HCT116 (cell line): ENCODE measurements around the gene LGI1. TPM values are rescaled to one million over a fixed set of nuclear protein-coding genes. Genes with fewer than 3 reads are reported as not detected.

ENCODE experiments used
- ATAC-seq: fragments of 200-7000 bp; cut with Tn5 transposase; 2 replicates; pipeline ENCODE4 v1.9.1; 2020; ENCODE audit warnings: mild to moderate bottlenecking, moderate library complexity
- BruUV-seq: library from RNA; stranded (reverse); fragments of 400-500 nt; replicated peaks from 2 replicates; lab custom pipeline; 2021; lab: Mats Ljungman, UMichigan
- CTCF ChIA-PET: fragments of 300-600 bp; sonication (Branson Sonifier 250); formaldehyde crosslinking; loops from one replicate; lab custom pipeline; 2021; ENCODE audit warnings: antibody characterized with exemption; lab: Charles Lee
- POLR2A ChIA-PET: fragments of 300-600, 350-600 bp; sonication (Branson Sonifier 250); formaldehyde crosslinking; loops from one replicate; lab custom pipeline; 2021; ENCODE audit warnings: antibody characterized with exemption; lab: Charles Lee
- RAD21 ChIA-PET, 2 experiments: fragments of 300-600 bp; sonication (Branson Sonifier 250); formaldehyde crosslinking; loops; one replicate each; lab custom pipeline; 2023; ENCODE audit warnings: low total read pairs in 2 of 2; ENCODE audit not compliant: uncharacterized antibody in 2 of 2, unreplicated experiment in 2 of 2, low non-redundant PET in 1 of 2; lab: Charles Lee
- DNase-seq: peaks from one replicate; pipeline ENCODE4 v3.0.0-alpha.2; 2010; ENCODE audit warnings: low read depth, low spot score
- H2AFZ ChIP-seq: fragments of 200-600 bp; shearing (Covaris generic), sonication (generic); 2 replicates; pipeline ENCODE4 v1.6.1; 2017; ENCODE audit warnings: low read depth, mixed run types, mixed read lengths, antibody characterized with exemption, low read length; ENCODE audit not compliant: poor library complexity, severe bottlenecking
- H3K27ac ChIP-seq: 2 replicates; pipeline ENCODE4 v1.5.1; 2012; ENCODE audit warnings: low read depth, low read length
- H3K27me3 ChIP-seq: fragments of 200-600 bp; sonication (generic); 2 replicates; pipeline ENCODE4 v1.6.1; 2016; ENCODE audit warnings: mixed run types, low read length, mixed read lengths; ENCODE audit not compliant: insufficient read depth
- H3K36me3 ChIP-seq, 2 experiments: fragments of 200-500 bp in 1 of 2; fragments of 200-600 bp in 1 of 2; sonication (Bioruptor generic) in 1 of 2; sonication (generic) in 1 of 2; 2 replicates each; pipeline versions ENCODE4 v1.5.1 to v1.6.1; 2014 to 2016; ENCODE audit warnings: low read length in 2 of 2, inconsistent platforms in 1 of 2, mixed read lengths in 1 of 2, mixed run types in 1 of 2; ENCODE audit not compliant: insufficient read depth in 2 of 2, control insufficient read depth in 1 of 2
- H3K4me1 ChIP-seq, 2 experiments: fragments of 200-600 bp in 1 of 2; sonication (generic) in 1 of 2; 2 replicates each; pipeline versions ENCODE4 v1.5.1 to v1.6.1; 2012 to 2017; ENCODE audit warnings: low read length in 2 of 2, inconsistent platforms in 1 of 2, mild to moderate bottlenecking in 1 of 2, mixed read lengths in 1 of 2, mixed run types in 1 of 2, moderate library complexity in 1 of 2; ENCODE audit not compliant: insufficient read depth in 2 of 2, control insufficient read depth in 1 of 2
- H3K4me2 ChIP-seq: fragments of 200-600 bp; sonication (generic); 2 replicates; pipeline ENCODE4 v1.6.1; 2017; ENCODE audit warnings: mixed run types, low read length, mixed read lengths
- H3K4me3 ChIP-seq, 2 experiments: fragments of 200-600 bp in 1 of 2; sonication (generic) in 1 of 2; replicated peaks in 1 of 2; 2 replicates each; pipeline ENCODE4 v1.5.1; 2011 to 2016; ENCODE audit warnings: low read length in 2 of 2, control low read depth in 1 of 2, low read depth in 1 of 2, mild to moderate bottlenecking in 1 of 2, mixed read lengths in 1 of 2, mixed run types in 1 of 2
- H3K79me2 ChIP-seq: fragments of 200-600 bp; sonication (generic); 2 replicates; pipeline ENCODE4 v1.6.1; 2017; ENCODE audit warnings: mild to moderate bottlenecking, mixed run types, low read length, moderate library complexity, mixed read lengths; ENCODE audit not compliant: insufficient read depth
- H3K9ac ChIP-seq: fragments of 200-600 bp; sonication (generic); 2 replicates; pipeline ENCODE4 v1.6.1; 2016; ENCODE audit warnings: low read length, mixed read lengths
- H3K9me2 ChIP-seq: fragments of 200-600 bp; sonication (generic), shearing (Covaris generic); 2 replicates; pipeline ENCODE4 v1.6.1; 2017; ENCODE audit warnings: mixed run types, mild to moderate bottlenecking, moderate library complexity; ENCODE audit not compliant: insufficient read depth
- H3K9me3 ChIP-seq, 2 experiments: fragments of 200-500 bp in 1 of 2; fragments of 200-600 bp in 1 of 2; sonication (Bioruptor generic) in 1 of 2; sonication (generic) in 1 of 2; 2 replicates each; pipeline ENCODE4 v1.6.1; 2014 to 2017; ENCODE audit warnings: low read length in 2 of 2, mixed read lengths in 2 of 2, inconsistent platforms in 1 of 2, low read depth in 1 of 2, mild to moderate bottlenecking in 1 of 2, mixed run types in 1 of 2, moderate library complexity in 1 of 2; ENCODE audit not compliant: control insufficient read depth in 1 of 2, insufficient read depth in 1 of 2
- H4K20me1 ChIP-seq: fragments of 200-600 bp; sonication (generic), shearing (Covaris generic); 2 replicates; pipeline ENCODE4 v1.6.1; 2017; ENCODE audit warnings: mixed run types, mild to moderate bottlenecking, moderate library complexity; ENCODE audit not compliant: insufficient read depth
- CEBPB ChIP-seq: IDR thresholded peaks from 2 replicates; pipeline ENCODE4 v1.6.1; 2012; ENCODE audit warnings: low read depth
- EZH2phosphoT487 ChIP-seq: fragments of 200-600 bp; IDR thresholded peaks from 2 replicates; pipeline ENCODE4 v1.6.1; 2018; ENCODE audit warnings: antibody characterized with exemption, borderline replicate concordance
- POLR2A ChIP-seq: IDR thresholded peaks from 2 replicates; pipeline ENCODE4 v1.7.0; 2011; ENCODE audit warnings: borderline replicate concordance; ENCODE audit not compliant: insufficient read depth, insufficient read length; ENCODE audit errors: extremely low read depth
- POLR2AphosphoS5 ChIP-seq: IDR thresholded peaks from 2 replicates; pipeline ENCODE4 v1.6.1; 2011; ENCODE audit warnings: mild to moderate bottlenecking, low read depth, low read length, moderate library complexity
- SIN3A ChIP-seq: IDR thresholded peaks from 2 replicates; pipeline ENCODE4 v1.6.1; 2012; ENCODE audit warnings: low read depth
- SRF ChIP-seq: IDR thresholded peaks from 2 replicates; pipeline ENCODE4 v1.6.1; 2012; ENCODE audit warnings: low read depth
- TCF7L2 ChIP-seq: IDR thresholded peaks from 2 replicates; pipeline ENCODE4 v1.7.0; 2011; ENCODE audit warnings: borderline replicate concordance, inconsistent platforms; ENCODE audit not compliant: insufficient read depth, insufficient read length; ENCODE audit errors: extremely low read depth
- YY1 ChIP-seq: IDR thresholded peaks from 2 replicates; pipeline ENCODE4 v1.6.1; 2011; ENCODE audit warnings: low read length, low read depth, moderate library complexity, mild to moderate bottlenecking; ENCODE audit not compliant: insufficient replicate concordance; ENCODE audit errors: extremely low read depth
- ZFX ChIP-seq: fragments of 450-650 bp; IDR thresholded peaks from 2 replicates; pipeline ENCODE4 v1.6.1; 2017
- ZNF274 ChIP-seq: fragments of 200-500 bp; sonication (Bioruptor generic); IDR thresholded peaks from 2 replicates; pipeline ENCODE4 v1.6.1; 2014; ENCODE audit warnings: mild to moderate bottlenecking, low read depth, low read length, inconsistent platforms
- intact Hi-C: fragments of 100-400 bp; cut with micrococcal nuclease; formaldehyde crosslinking; loops from 2 replicates; pipeline ENCODE4 v1.10.0; 2022
- total RNA-seq: library from RNA; stranded (reverse); gene quantifications from one replicate; pipeline ENCODE4 v1.2.1, GENCODE V29; 2021; ENCODE audit not compliant: unreplicated experiment
- TF ChIP-seq, protein P1 (sequence below): IDR thresholded peaks from 2 replicates; pipeline ENCODE4 v1.6.1; 2012
- TF ChIP-seq, protein P2 (sequence below): IDR thresholded peaks from 2 replicates; pipeline ENCODE4 v1.6.1; 2012
- TF ChIP-seq, protein P3 (sequence below), 3 experiments: fragments of 200-600 bp in 1 of 3; sonication (generic) in 1 of 3; IDR thresholded peaks in 2 of 3; conservative IDR thresholded peaks in 1 of 3; 2 replicates each; pipeline ENCODE4 v1.5.1; 2012 to 2017; ENCODE audit warnings: low read depth in 2 of 3, low read length in 2 of 3, antibody characterized with exemption in 1 of 3, borderline replicate concordance in 1 of 3, control low read depth in 1 of 3, mild to moderate bottlenecking in 1 of 3, mixed read lengths in 1 of 3, mixed run types in 1 of 3, moderate library complexity in 1 of 3; ENCODE audit not compliant: insufficient read depth in 1 of 3

The LGI1 gene
- total RNA-seq, 1 experiment from 2014 or later, result not detected

DNA sequence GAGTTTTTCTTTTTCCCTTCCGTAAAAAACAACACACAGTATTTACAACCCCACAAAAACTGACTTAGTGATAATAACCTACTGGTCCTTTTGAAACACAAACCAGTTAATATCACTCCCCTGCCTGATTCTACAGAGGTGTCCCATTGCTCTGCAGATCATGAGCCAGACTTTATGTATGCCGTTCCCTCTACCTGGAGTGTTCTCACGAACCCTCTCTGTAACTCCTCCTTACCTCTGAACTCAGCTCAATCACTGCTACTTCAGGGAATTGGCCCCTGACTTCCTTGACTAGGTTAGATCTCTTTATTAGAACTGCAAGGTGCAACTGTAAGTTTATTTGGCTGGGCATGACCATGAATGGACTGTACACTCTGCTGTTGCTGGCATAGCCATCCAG, 1.6 kb upstream of the LGI1 start:
- ChIA-PET CTCF (no interaction called here), RAD21 (no interaction called here), POLR2A (no interaction called here)
- Histone ChIP-seq H3K36me3 (no peaks in the 10 kb centered on the region), H3K27me3 (no peaks in the 10 kb centered on the region), H3K9me2 (no peaks in the 10 kb centered on the region), H3K4me2 (no peak overlapping the region), H2AFZ (no peak overlapping the region), H3K27ac (no peak overlapping the region), H4K20me1 (no peaks in the 10 kb centered on the region), H3K79me2 (no peaks in the 10 kb centered on the region), H3K9ac (no peak overlapping the region), H3K9me3 (no peaks in the 10 kb centered on the region), H3K4me3 (no peak overlapping the region), H3K4me1 (peaks cover 0 to 14% of the 10 kb centered on the region in 2 experiments; a peak in 2 of 4 replicates)
- ATAC-seq, result no peak
- no peak for DNase-seq
- intact Hi-C loops, result no loop called here
- no peak for TF ChIP-seq SRF
- no peak for TF ChIP-seq CEBPB
- no peak for TF ChIP-seq POLR2A
- TF ChIP-seq, protein P1, sequence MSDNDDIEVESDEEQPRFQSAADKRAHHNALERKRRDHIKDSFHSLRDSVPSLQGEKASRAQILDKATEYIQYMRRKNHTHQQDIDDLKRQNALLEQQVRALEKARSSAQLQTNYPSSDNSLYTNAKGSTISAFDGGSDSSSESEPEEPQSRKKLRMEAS, result no peak
- TF ChIP-seq EZH2phosphoT487, result no peak
- no peak for TF ChIP-seq POLR2AphosphoS5
- TF ChIP-seq YY1, result no peak
- no peak for TF ChIP-seq ZFX
- TF ChIP-seq, protein P2, sequence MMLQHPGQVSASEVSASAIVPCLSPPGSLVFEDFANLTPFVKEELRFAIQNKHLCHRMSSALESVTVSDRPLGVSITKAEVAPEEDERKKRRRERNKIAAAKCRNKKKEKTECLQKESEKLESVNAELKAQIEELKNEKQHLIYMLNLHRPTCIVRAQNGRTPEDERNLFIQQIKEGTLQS, result no peak
- BruUV-seq, result no TSS peak

DNA sequence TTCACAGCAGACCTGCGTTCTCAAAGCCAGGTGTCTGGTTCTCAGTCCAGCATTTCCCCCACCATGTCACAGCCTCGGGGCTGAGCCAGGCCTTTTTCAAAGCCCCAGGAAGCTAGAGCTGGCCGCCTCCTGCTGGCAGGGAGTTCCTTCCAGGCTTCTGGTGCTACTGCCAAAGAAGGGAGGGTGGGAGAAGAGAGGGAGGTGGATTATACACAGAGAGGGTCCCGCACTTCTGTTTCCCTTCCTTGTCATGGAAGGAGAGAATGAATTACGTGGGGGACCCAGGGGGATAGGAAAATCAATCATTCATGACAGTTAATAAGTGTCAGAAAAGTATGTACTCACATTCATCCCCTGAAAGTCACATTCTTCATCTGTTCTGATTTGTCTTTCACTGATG, 600 bp upstream of the LGI1 start:
- Histone ChIP-seq H3K27ac (no peak overlapping the region), H3K9ac (no peak overlapping the region), H4K20me1 (no peaks in the 10 kb centered on the region), H3K27me3 (no peaks in the 10 kb centered on the region), H2AFZ (no peak overlapping the region), H3K4me3 (no peak overlapping the region), H3K36me3 (no peaks in the 10 kb centered on the region), H3K79me2 (no peaks in the 10 kb centered on the region), H3K4me1 (peaks cover 0 to 9% of the 10 kb centered on the region in 2 experiments; a peak in 2 of 4 replicates), H3K9me2 (no peaks in the 10 kb centered on the region), H3K9me3 (no peaks in the 10 kb centered on the region), H3K4me2 (no peak overlapping the region)
- TF ChIP-seq EZH2phosphoT487, result no peak
- no peak for TF ChIP-seq SIN3A
- TF ChIP-seq ZNF274, result no peak
- no peak for TF ChIP-seq TCF7L2
- TF ChIP-seq, protein P3, sequence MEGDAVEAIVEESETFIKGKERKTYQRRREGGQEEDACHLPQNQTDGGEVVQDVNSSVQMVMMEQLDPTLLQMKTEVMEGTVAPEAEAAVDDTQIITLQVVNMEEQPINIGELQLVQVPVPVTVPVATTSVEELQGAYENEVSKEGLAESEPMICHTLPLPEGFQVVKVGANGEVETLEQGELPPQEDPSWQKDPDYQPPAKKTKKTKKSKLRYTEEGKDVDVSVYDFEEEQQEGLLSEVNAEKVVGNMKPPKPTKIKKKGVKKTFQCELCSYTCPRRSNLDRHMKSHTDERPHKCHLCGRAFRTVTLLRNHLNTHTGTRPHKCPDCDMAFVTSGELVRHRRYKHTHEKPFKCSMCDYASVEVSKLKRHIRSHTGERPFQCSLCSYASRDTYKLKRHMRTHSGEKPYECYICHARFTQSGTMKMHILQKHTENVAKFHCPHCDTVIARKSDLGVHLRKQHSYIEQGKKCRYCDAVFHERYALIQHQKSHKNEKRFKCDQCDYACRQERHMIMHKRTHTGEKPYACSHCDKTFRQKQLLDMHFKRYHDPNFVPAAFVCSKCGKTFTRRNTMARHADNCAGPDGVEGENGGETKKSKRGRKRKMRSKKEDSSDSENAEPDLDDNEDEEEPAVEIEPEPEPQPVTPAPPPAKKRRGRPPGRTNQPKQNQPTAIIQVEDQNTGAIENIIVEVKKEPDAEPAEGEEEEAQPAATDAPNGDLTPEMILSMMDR (IDR thresholded peaks at IDR 0.05 in 2 of 3, conservative IDR thresholded peaks at IDR 0.05 in 1 of 3; ENCODE audit: borderline replicate concordance in 1 of 3, insufficient read depth in 1 of 3, low read depth in 2 of 3, low read length in 2 of 3), result 0 out of 6 replicates have a peak, but pooled peaks of 1 of the 3 experiments have one; percentile 18
- RAD21 ChIA-PET, result no interaction called here
- CTCF ChIA-PET, result interaction anchor here (0.6 to 1.0 kb wide), 2 partner anchors 9 to 12 kb away, joined by 3 read pairs; no protein-coding TSS in a partner anchor
- DNase-seq, result no peak
- no peak; the same call in 1 of the 2 replicates for ATAC-seq
- intact Hi-C loops, result no loop called here
- BruUV-seq, result no TSS peak
- POLR2A ChIA-PET, result no interaction called here
